CD14-positive monocyte (primary cell): ENCODE measurements around the gene ATP6V0E1. TPM values are rescaled to one million over a fixed set of nuclear protein-coding genes. Genes with fewer than 3 reads are reported as not detected.
"Not testable (repeated sequence)": the region's sequence is repeated elsewhere in the genome, so short reads cannot be mapped to it uniquely, and the experiment has no call there.

Source experiments
- DNase-seq, 3 donors: peaks; one replicate each; pipeline ENCODE4 v3.0.0-alpha.2; 2011 to 2022
- H2AFZ ChIP-seq: 2 replicates; pipeline ENCODE4 v1.6.0; 2012; ENCODE audit warnings: mild to moderate bottlenecking, low read depth, low read length, inconsistent platforms; ENCODE audit not compliant: insufficient read depth, poor library complexity, severe bottlenecking
- H3K27ac ChIP-seq, 2 donors: 1 replicate in 1 of 2; 2 replicates in 1 of 2; pipeline ENCODE4 v1.5.1; 2012 to 2013; ENCODE audit warnings: low read length in 2 of 2, control low read depth in 1 of 2, inconsistent platforms in 1 of 2, low read depth in 1 of 2, mild to moderate bottlenecking in 1 of 2
- H3K27me3 ChIP-seq, 2 donors: one replicate each; pipeline versions ENCODE4 v1.6.0 to v1.6.1; 2011 to 2013; ENCODE audit warnings: low read length in 2 of 2; ENCODE audit not compliant: control insufficient read depth in 2 of 2, insufficient read depth in 2 of 2
- H3K36me3 ChIP-seq, 2 donors: replicated peaks in 1 of 2; 1 replicate in 1 of 2; 2 replicates in 1 of 2; pipeline versions ENCODE4 v1.5.1 to v1.6.1; 2012 to 2013; ENCODE audit warnings: low read length in 2 of 2, control low read depth in 1 of 2, inconsistent platforms in 1 of 2, mild to moderate bottlenecking in 1 of 2; ENCODE audit not compliant: insufficient read depth in 2 of 2, control insufficient read depth in 1 of 2
- H3K4me1 ChIP-seq, 2 donors: 1 replicate in 1 of 2; 2 replicates in 1 of 2; pipeline versions ENCODE4 v1.5.1 to v1.6.1; 2012 to 2013; ENCODE audit warnings: low read length in 2 of 2, control low read depth in 1 of 2, inconsistent platforms in 1 of 2, mild to moderate bottlenecking in 1 of 2, moderate library complexity in 1 of 2; ENCODE audit not compliant: insufficient read depth in 2 of 2, control insufficient read depth in 1 of 2
- H3K4me2 ChIP-seq: replicated peaks from 2 replicates; pipeline ENCODE3; 2012; ENCODE audit warnings: low read length, moderate library complexity, mild to moderate bottlenecking; ENCODE audit not compliant: poor library complexity, severe bottlenecking; ENCODE audit errors: extremely low read depth
- H3K4me3 ChIP-seq, 3 experiments: fragments of 200-600 bp in 1 of 3; sonication (generic) in 1 of 3; replicated peaks in 1 of 3; 1 replicate in 2 of 3; 2 replicates in 1 of 3; pipeline ENCODE4 v1.5.1; 2011 to 2013; ENCODE audit warnings: low read length in 3 of 3, mild to moderate bottlenecking in 3 of 3, control low read depth in 2 of 3, low read depth in 2 of 3, inconsistent platforms in 1 of 3, moderate library complexity in 1 of 3
- H3K79me2 ChIP-seq: 2 replicates; pipeline ENCODE4 v1.6.0; 2012; ENCODE audit warnings: mild to moderate bottlenecking, control low read depth, inconsistent platforms, low read length, moderate library complexity; ENCODE audit not compliant: insufficient read depth
- H3K9ac ChIP-seq: 2 replicates; pipeline ENCODE4 v1.6.0; 2017; ENCODE audit warnings: low read length, mild to moderate bottlenecking; ENCODE audit not compliant: insufficient read depth, poor library complexity, severe bottlenecking
- H3K9me3 ChIP-seq, 2 donors: replicated peaks in 1 of 2; 1 replicate in 1 of 2; 2 replicates in 1 of 2; pipeline versions ENCODE4 v1.5.1 to v1.6.1; 2012 to 2013; ENCODE audit warnings: low read length in 2 of 2, control low read depth in 1 of 2; ENCODE audit not compliant: control insufficient read depth in 1 of 2, insufficient read depth in 1 of 2
- H4K20me1 ChIP-seq: 2 replicates; pipeline ENCODE4 v1.6.0; 2012; ENCODE audit warnings: mild to moderate bottlenecking, low read length, control low read depth, moderate library complexity; ENCODE audit not compliant: insufficient read depth
- H3K27ac Mint-ChIP-seq, 7 donors: one replicate each; pipeline ENCODE4 v1.8.0; 2020; ENCODE audit warnings: mild to moderate bottlenecking in 7 of 7, mixed read lengths in 7 of 7, moderate library complexity in 6 of 7, inconsistent platforms in 2 of 7
- H3K27me3 Mint-ChIP-seq, 3 donors: one replicate each; pipeline ENCODE4 v1.8.0; 2021 to 2022; ENCODE audit warnings: low read depth in 3 of 3, mild to moderate bottlenecking in 3 of 3, mixed read lengths in 3 of 3, moderate library complexity in 3 of 3, inconsistent platforms in 1 of 3
- H3K36me3 Mint-ChIP-seq, 2 donors: one replicate each; pipeline ENCODE4 v1.8.0; 2020; ENCODE audit warnings: mixed read lengths in 2 of 2, inconsistent platforms in 1 of 2, mild to moderate bottlenecking in 1 of 2
- H3K4me1 Mint-ChIP-seq: one replicate; pipeline ENCODE4 v1.8.0; 2020; ENCODE audit warnings: mild to moderate bottlenecking, mixed read lengths
- H3K4me3 Mint-ChIP-seq, 2 donors: one replicate each; pipeline ENCODE4 v1.8.0; 2020; ENCODE audit warnings: mild to moderate bottlenecking in 2 of 2, mixed read lengths in 2 of 2, moderate library complexity in 1 of 2
- H3K9me3 Mint-ChIP-seq, 7 donors: one replicate each; pipeline ENCODE4 v1.8.0; 2020 to 2022; ENCODE audit warnings: mixed read lengths in 7 of 7, mild to moderate bottlenecking in 6 of 7, moderate library complexity in 6 of 7, inconsistent platforms in 2 of 7
- WGBS: methylation state at CpG from one replicate; pipeline ENCODE4 v1.1.5; 2013; ENCODE audit warnings: missing lambda C conversion rate; ENCODE audit not compliant: insufficient coverage; 5-methylcytosine and 5-hydroxymethylcytosine counted together
- intact Hi-C, 2 donors: fragments of 100-400 bp; cut with micrococcal nuclease; formaldehyde crosslinking; loops; one replicate each; pipeline versions ENCODE4 v1.15.0 to v1.15.1; 2023
- polyA plus RNA-seq, 3 donors: library from polyadenylated mRNA; depleted of rRNA in 1 of 3; unstranded in 2 of 3; stranded (reverse) in 1 of 3; fragments of 300-500 nt in 2 of 3; fragments of >200 nt in 1 of 3; fragmentation: Illumina TruSeq in 2 of 3; gene quantifications; 1 replicate in 2 of 3; 2 replicates in 1 of 3; pipeline ENCODE4 v1.2.3, GENCODE V29; 2012 to 2021
- TF ChIP-seq, protein P1 (sequence below): fragments of 200-600 bp; IDR thresholded peaks from one replicate; pipeline ENCODE4 v1.8.0; 2022; ENCODE audit warnings: antibody characterized with exemption, mild to moderate bottlenecking

The ATP6V0E1 gene
- polyA plus RNA-seq, 3 donors = 216 to 760 (median 698) TPM

DNA sequence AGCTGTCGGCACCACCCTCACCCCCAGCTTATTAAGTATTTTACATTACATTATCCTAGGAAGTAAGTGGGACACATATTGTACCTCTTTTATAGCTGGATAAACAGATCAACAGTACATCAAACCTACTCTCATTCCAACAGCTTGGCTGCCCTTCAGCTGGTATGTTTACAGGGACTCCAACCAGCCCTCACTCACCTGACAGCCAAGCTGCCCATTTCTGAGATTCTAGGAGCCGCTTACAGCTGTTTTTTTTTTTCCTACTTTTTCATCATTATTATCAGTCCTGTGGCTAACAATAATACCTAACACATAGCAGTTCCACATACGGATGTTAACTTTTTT is 59.2 kb downstream of the ATP6V0E1 start:
- Histone ChIP-seq H3K27me3 (no peaks in the 10 kb centered on the region), H3K79me2 (no peaks in the 10 kb centered on the region), H3K36me3 (no peaks in the 10 kb centered on the region), H3K4me2 (no peak overlapping the region), H3K9ac (no peak overlapping the region), H4K20me1 (no peaks in the 10 kb centered on the region), H3K27ac (no peak overlapping the region), H3K4me1 (no peaks in the 10 kb centered on the region), H2AFZ (no peak overlapping the region), H3K9me3 (peaks cover 0 to 4% of the 10 kb centered on the region in 2 donors), H3K4me3 (no peak overlapping the region)
- WGBS = 100% methylated on average over 1 of the region's 3 CpGs
- intact Hi-C loops = no loop called here
- no peak overlapping the region for H3K4me3 Mint-ChIP-seq
- peaks cover 0 to 17% (median 0%) of the 10 kb centered on the region in 7 donors for H3K9me3 Mint-ChIP-seq
- peak overlapping the region in 2 of 7 donors; percentile 60 to 77 for H3K27ac Mint-ChIP-seq
- DNase-seq = no peak
- TF ChIP-seq, protein P1, sequence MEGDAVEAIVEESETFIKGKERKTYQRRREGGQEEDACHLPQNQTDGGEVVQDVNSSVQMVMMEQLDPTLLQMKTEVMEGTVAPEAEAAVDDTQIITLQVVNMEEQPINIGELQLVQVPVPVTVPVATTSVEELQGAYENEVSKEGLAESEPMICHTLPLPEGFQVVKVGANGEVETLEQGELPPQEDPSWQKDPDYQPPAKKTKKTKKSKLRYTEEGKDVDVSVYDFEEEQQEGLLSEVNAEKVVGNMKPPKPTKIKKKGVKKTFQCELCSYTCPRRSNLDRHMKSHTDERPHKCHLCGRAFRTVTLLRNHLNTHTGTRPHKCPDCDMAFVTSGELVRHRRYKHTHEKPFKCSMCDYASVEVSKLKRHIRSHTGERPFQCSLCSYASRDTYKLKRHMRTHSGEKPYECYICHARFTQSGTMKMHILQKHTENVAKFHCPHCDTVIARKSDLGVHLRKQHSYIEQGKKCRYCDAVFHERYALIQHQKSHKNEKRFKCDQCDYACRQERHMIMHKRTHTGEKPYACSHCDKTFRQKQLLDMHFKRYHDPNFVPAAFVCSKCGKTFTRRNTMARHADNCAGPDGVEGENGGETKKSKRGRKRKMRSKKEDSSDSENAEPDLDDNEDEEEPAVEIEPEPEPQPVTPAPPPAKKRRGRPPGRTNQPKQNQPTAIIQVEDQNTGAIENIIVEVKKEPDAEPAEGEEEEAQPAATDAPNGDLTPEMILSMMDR = no peak
- H3K27me3 Mint-ChIP-seq = peaks cover 0 to 2% (median 0%) of the 10 kb centered on the region in 3 donors
- H3K36me3 Mint-ChIP-seq = peaks cover 0 to 4% of the 10 kb centered on the region in 2 donors
- peaks cover 2% of the 10 kb centered on the region for H3K4me1 Mint-ChIP-seq

DNA sequence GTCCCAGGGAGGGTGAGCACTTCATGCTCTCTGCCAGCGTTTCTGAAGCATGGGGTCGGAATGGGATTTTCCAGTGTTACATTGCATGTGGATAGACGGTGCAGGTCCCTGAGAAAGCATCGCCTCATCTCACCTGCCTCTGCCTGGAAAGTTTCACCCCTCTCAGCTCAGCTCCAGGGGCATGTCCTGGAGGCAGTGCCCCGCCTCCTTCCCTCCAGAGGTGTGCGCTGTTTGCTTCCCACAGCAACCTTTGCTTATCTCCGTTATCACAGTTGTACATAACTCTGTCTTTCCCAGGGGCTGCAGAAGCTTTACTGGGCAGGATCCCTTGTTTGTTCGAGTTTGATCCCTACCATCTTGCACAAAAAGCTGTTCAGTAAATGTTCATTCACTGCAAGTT is 61.9 kb downstream of the ATP6V0E1 start:
- H3K27ac Mint-ChIP-seq = peak overlapping the region in 1 of 7 donors; percentile 68
- Histone ChIP-seq H3K27me3 (no peaks in the 10 kb centered on the region), H4K20me1 (no peaks in the 10 kb centered on the region), H3K79me2 (no peaks in the 10 kb centered on the region), H3K27ac (no peak overlapping the region), H3K4me3 (no peak overlapping the region), H2AFZ (no peak overlapping the region), H3K4me2 (no peak overlapping the region), H3K9ac (no peak overlapping the region), H3K9me3 (no peaks in the 10 kb centered on the region), H3K4me1 (peaks cover 5 to 6% of the 10 kb centered on the region in 2 donors), H3K36me3 (no peaks in the 10 kb centered on the region)
- TF ChIP-seq, protein P1 = no peak
- H3K9me3 Mint-ChIP-seq = peaks cover 0 to 7% (median 0%) of the 10 kb centered on the region in 7 donors
- 93% methylated on average over 8 of the region's 8 CpGs for WGBS
- intact Hi-C loops = no loop called here
- no peak overlapping the region for H3K4me3 Mint-ChIP-seq
- peaks cover 0 to 2% (median 0%) of the 10 kb centered on the region in 3 donors for H3K27me3 Mint-ChIP-seq
- DNase-seq = no peak
- peaks cover 5% of the 10 kb centered on the region for H3K4me1 Mint-ChIP-seq
- H3K36me3 Mint-ChIP-seq = no peaks in the 10 kb centered on the region

DNA sequence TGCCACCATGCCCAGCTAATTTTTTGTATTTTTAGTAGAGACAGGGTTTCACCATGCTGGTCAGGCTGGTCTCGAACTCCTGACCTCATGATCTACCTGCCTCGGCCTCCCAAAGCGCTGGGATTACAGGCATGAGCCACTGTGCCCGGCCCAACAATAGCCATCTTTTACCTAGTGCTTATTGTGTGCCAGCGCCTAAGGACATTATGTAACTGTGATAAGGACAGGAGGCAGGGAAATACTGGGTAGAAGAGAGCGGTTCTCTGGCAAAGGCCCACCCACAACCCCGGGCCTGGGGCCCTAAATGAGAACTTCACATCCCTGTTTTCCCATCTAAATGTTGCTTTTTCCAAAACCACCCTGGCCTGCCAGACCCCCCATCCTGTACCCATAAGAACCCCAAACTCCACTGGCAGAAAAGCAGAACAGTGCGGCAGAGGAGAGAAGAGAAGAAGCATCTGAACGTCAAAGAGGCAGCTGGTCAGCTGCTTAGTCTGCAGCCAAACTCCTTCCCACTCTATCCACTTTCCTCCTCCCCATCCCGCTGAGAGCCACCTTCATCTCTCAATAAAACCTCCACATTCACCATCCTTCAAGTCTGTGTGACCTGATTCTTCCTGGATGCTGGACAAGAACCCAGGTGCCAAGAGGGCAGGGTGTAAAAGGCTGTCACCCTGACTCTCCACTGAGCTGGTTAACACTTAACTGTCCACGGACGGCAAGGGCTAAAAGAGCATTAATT is 63.7 kb downstream of the ATP6V0E1 start:
- H3K36me3 ChIP-seq, H3K27ac ChIP-seq, H3K27me3 Mint-ChIP-seq, H3K9ac ChIP-seq, intact Hi-C loops, H3K27me3 ChIP-seq, H3K36me3 Mint-ChIP-seq, H2AFZ ChIP-seq, H3K4me1 Mint-ChIP-seq, H3K9me3 Mint-ChIP-seq, H4K20me1 ChIP-seq, H3K27ac Mint-ChIP-seq, H3K4me2 ChIP-seq, H3K9me3 ChIP-seq, H3K79me2 ChIP-seq, H3K4me3 ChIP-seq, H3K4me1 ChIP-seq, DNase-seq, H3K4me3 Mint-ChIP-seq: not testable (repeated sequence)
- WGBS = 100% methylated on average over 1 of the region's 12 CpGs
